NB4 (cell line): ENCODE data around the gene DMAP1.

ENCODE experiments used
- DNase-seq: peaks from one replicate; pipeline ENCODE4 v3.0.0; 2010; ENCODE audit warnings: low read depth
- H3K4me3 ChIP-seq: one replicate; pipeline ENCODE4 v1.5.1; 2011; ENCODE audit warnings: mild to moderate bottlenecking, low read depth, low read length, moderate library complexity
- CTCF ChIP-seq: IDR thresholded peaks from one replicate; pipeline ENCODE4 v1.5.1; 2012; ENCODE audit warnings: low read depth, low read length
- MAX ChIP-seq: IDR thresholded peaks from 2 replicates; pipeline ENCODE4 v1.6.1; 2011; ENCODE audit warnings: low read depth, low read length
- MYC ChIP-seq: IDR thresholded peaks from 2 replicates; pipeline ENCODE4 v1.6.1; 2011; ENCODE audit warnings: low read depth, low read length
- POLR2A ChIP-seq: IDR thresholded peaks from 2 replicates; pipeline ENCODE4 v1.6.1; 2011; ENCODE audit warnings: mild to moderate bottlenecking; ENCODE audit not compliant: insufficient read length; ENCODE audit errors: extremely low read depth

Gene DMAP1

GRCh38 chr1:44219301-44219626 is 6.0 kb downstream of the DMAP1 start:
- H3K4me3 ChIP-seq = no peak overlapping the region
- DNase-seq = no peak

GRCh38 chr1:44220001-44220751 is 6.9 kb downstream of the DMAP1 start:
- no peak for DNase-seq
- no peak for TF ChIP-seq MYC
- TF ChIP-seq CTCF = no peak
- TF ChIP-seq MAX = no peak
- no peak for TF ChIP-seq POLR2A
- no peak overlapping the region for H3K4me3 ChIP-seq

More at GRCh38 chr1:44219301-44219626, 6.0 kb downstream of the DMAP1 start:
- TF ChIP-seq CTCF = no peak

GRCh38 chr1:44220755-44221154 is 7.5 kb downstream of the DMAP1 start:
- DNase-seq = no peak
- no peak overlapping the region for H3K4me3 ChIP-seq
- no peak for TF ChIP-seq MYC
- TF ChIP-seq CTCF = no peak
- TF ChIP-seq MAX = no peak
- no peak for TF ChIP-seq POLR2A

GRCh38 chr1:44221769-44222168 is 8.5 kb downstream of the DMAP1 start:
- TF ChIP-seq POLR2A (no peak), MAX (no peak), CTCF (no peak), MYC (no peak)
- H3K4me3 ChIP-seq = no peak overlapping the region
- DNase-seq = no peak

GRCh38 chr1:44222397-44223186 is 9.3 kb downstream of the DMAP1 start:
- TF ChIP-seq MAX (no peak), POLR2A (no peak), CTCF (no peak), MYC (no peak)
- DNase-seq = no peak
- no peak overlapping the region for H3K4me3 ChIP-seq
